Lung (tissue), 12 donors: ENCODE results near the gene TATDN3. TPM values are rescaled to one million over a fixed set of nuclear protein-coding genes. Genes with fewer than 3 reads are reported as not detected.

Experiments used
- ATAC-seq: fragments of 200-7000 bp; cut with Tn5 transposase; one replicate; pipeline ENCODE4 v1.9.1; 2020; ENCODE audit warnings: moderate number of reproducible peaks; ENCODE audit not compliant: insufficient read depth, low FRiP score
- DNase-seq, 3 donors: peaks; one replicate each; pipeline ENCODE4 v3.0.0-alpha.2; 2013 to 2017
- H3K27ac ChIP-seq, 2 donors: one replicate each; pipeline ENCODE4 v1.5.1; 2013; ENCODE audit warnings: mild to moderate bottlenecking in 2 of 2, moderate library complexity in 2 of 2, control low read depth in 1 of 2, inconsistent platforms in 1 of 2, low read depth in 1 of 2, low read length in 1 of 2
- H3K27me3 ChIP-seq, 3 donors: one replicate each; pipeline ENCODE4 v1.5.1; 2013; ENCODE audit warnings: low read length in 2 of 3; ENCODE audit not compliant: control insufficient read depth in 3 of 3, insufficient read depth in 3 of 3
- H3K36me3 ChIP-seq, 4 donors: one replicate each; pipeline ENCODE4 v1.5.1; 2013; ENCODE audit warnings: low read length in 4 of 4, mild to moderate bottlenecking in 1 of 4, moderate library complexity in 1 of 4; ENCODE audit not compliant: control insufficient read depth in 4 of 4, insufficient read depth in 4 of 4
- H3K4me1 ChIP-seq, 5 donors: one replicate each; pipeline ENCODE4 v1.5.1; 2013; ENCODE audit warnings: low read length in 5 of 5, mild to moderate bottlenecking in 2 of 5, moderate library complexity in 1 of 5; ENCODE audit not compliant: control insufficient read depth in 5 of 5, insufficient read depth in 5 of 5
- H3K4me3 ChIP-seq: one replicate; pipeline ENCODE4 v1.5.1; 2013; ENCODE audit warnings: mild to moderate bottlenecking, control low read depth, moderate library complexity
- H3K9ac ChIP-seq, 2 donors: one replicate each; pipeline ENCODE4 v1.5.1; 2013; ENCODE audit warnings: low read length in 2 of 2, control low read depth in 1 of 2; ENCODE audit not compliant: insufficient read depth in 1 of 2
- H3K9me3 ChIP-seq, 4 donors: one replicate each; pipeline ENCODE4 v1.5.1; 2013; ENCODE audit warnings: low read length in 3 of 4, mild to moderate bottlenecking in 1 of 4, moderate library complexity in 1 of 4; ENCODE audit not compliant: control insufficient read depth in 4 of 4, insufficient read depth in 3 of 4
- WGBS, 2 donors: extraction: QIAGEN DNeasy Blood & Tissue Kit; methylation state at CpG; one replicate each; pipeline ENCODE4 v1.1.7; 2013; 5-methylcytosine and 5-hydroxymethylcytosine counted together
- polyA plus RNA-seq, 2 donors: library from polyadenylated mRNA; stranded (reverse); fragments of 200-250 nt; gene quantifications; one replicate each; pipeline ENCODE4 v1.2.1, GENCODE V29; 2013
- total RNA-seq, 2 donors: library from RNA; depleted of rRNA in 1 of 2; stranded (reverse); fragments of >200 nt in 1 of 2; gene quantifications; one replicate each; pipeline ENCODE4 v1.2.1, GENCODE V29; 2014 to 2021
- TF ChIP-seq, protein P1 (sequence below): IDR thresholded peaks from 2 replicates; pipeline ENCODE4 v1.5.1; 2012; ENCODE audit warnings: mild to moderate bottlenecking; ENCODE audit errors: control extremely low read depth, extremely low read depth
- donor health status: control.
- donor health status: control.
- donor health status: Bipolar disorder and iron deficiency.
- donor health status: healthy.
- donor health status: DM: yes; HTN: yes; CAD: no.

TATDN3 gene
- total and polyA plus RNA-seq, 4 donors = 11.2 to 17.8 (median 13.8) TPM

DNA sequence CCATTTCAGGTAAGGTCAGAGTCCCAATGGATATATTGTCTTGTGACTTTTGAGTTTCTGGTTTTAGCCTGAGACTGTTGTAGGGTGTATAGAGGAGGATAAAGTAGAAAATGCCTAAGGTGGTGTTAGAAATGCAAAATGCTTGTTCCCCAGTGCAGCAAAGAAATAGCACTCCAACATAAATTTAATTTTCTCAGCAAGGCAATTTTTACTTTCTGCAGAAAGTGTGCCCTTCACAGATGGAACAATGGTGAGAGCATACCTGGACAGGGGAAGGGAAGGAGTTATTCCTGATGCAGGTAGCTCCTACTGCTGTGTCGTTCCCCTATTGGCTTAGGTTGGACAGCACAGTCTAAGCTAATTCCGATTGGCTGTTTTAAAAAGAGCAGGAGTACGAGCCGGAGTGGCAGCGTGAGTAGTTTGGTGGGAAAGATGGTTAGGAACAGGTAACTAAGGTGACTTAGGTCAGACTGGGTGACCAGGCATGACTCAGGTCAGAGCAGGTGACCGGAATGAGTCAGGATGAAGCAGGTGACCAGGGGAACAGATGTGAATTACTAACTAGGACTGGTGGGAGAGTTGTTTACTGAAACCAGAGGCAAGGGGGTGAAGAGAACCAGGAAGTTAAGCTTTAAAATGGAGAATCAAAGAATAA, 34.2 kb downstream of the TATDN3 start:
- TF ChIP-seq, protein P1, sequence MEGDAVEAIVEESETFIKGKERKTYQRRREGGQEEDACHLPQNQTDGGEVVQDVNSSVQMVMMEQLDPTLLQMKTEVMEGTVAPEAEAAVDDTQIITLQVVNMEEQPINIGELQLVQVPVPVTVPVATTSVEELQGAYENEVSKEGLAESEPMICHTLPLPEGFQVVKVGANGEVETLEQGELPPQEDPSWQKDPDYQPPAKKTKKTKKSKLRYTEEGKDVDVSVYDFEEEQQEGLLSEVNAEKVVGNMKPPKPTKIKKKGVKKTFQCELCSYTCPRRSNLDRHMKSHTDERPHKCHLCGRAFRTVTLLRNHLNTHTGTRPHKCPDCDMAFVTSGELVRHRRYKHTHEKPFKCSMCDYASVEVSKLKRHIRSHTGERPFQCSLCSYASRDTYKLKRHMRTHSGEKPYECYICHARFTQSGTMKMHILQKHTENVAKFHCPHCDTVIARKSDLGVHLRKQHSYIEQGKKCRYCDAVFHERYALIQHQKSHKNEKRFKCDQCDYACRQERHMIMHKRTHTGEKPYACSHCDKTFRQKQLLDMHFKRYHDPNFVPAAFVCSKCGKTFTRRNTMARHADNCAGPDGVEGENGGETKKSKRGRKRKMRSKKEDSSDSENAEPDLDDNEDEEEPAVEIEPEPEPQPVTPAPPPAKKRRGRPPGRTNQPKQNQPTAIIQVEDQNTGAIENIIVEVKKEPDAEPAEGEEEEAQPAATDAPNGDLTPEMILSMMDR = no peak
- H3K4me1 ChIP-seq = peaks cover 0 to 1% (median 0%) of the 10 kb centered on the region in 5 donors
- H3K36me3 ChIP-seq = no peaks in the 10 kb centered on the region
- no peaks in the 10 kb centered on the region for H3K27me3 ChIP-seq
- ATAC-seq = no peak
- H3K9me3 ChIP-seq = peaks cover 0 to 10% (median 4%) of the 10 kb centered on the region in 4 donors
- H3K4me3 ChIP-seq = no peak overlapping the region
- no peak overlapping the region for H3K9ac ChIP-seq
- no peak overlapping the region for H3K27ac ChIP-seq
- 97 to 98% methylated on average over 6 of the region's 6 CpGs for WGBS, 2 donors
- DNase-seq = no peak

DNA sequence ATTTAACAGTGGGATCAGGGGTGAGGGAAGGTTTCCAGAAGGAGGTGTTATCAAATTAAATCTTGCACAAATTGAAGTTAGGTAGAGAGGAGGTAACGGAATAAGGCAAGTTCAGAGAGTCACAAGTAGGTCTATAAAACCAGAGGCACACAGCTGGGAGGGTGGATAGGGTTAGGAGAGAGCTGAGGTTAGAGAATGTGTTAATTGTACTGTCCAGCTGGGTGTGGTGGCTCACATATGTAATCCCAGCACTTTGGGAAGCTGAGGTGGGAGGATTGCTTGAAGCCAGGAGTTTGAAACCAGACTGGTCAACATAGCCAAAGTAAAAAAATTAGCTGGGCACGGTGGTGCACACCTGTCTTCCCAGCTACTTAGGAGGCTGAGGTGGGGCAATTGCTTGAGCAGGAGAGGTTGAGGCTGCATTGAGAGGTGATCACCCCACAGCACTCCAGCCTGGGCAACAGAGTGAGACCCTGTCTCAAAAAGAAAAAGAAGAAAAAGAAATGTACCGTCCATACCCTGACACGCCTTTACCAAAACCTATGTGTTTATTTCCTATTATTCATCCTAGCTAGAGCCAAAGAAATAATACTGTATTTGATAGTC, 35.6 kb downstream of the TATDN3 start:
- ATAC-seq = no peak

DNA sequence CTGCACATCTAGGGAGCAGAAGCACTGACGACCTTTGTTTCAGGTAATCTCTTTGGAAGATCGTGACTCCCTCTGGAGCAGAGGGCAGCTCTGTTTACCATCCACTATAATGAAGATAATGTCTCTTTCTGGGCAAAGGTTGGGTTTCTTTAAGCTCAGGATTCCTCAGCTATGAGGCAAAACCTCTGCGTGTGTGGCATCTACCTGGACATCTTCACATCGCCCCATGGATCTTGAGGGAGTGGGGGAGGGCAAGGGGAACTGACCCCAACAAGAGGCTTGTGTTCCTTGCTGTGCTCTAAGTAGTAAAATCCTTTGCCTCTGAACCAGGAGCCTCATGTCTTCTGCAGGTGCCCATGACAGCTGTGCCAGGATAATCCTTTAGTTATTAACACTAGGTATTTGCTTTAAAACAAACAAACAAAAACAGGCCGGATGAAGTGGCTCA, 36.2 kb downstream of the TATDN3 start:
- TF ChIP-seq, protein P1 = no peak
- no peak overlapping the region for H3K9ac ChIP-seq
- DNase-seq (no peak), ATAC-seq (no peak)
- H3K27me3 ChIP-seq = no peaks in the 10 kb centered on the region
- no peaks in the 10 kb centered on the region for H3K36me3 ChIP-seq
- peaks cover 0 to 1% (median 0%) of the 10 kb centered on the region in 5 donors for H3K4me1 ChIP-seq
- no peak overlapping the region for H3K27ac ChIP-seq
- H3K9me3 ChIP-seq = peaks cover 0 to 10% (median 4%) of the 10 kb centered on the region in 4 donors
- WGBS, 2 donors = 79 to 88% methylated on average over 5 of the region's 5 CpGs
- H3K4me3 ChIP-seq = no peak overlapping the region

More for the DNA sequence above, 35.6 kb downstream of the TATDN3 start:
- Histone ChIP-seq H3K27ac (no peak overlapping the region), H3K27me3 (no peaks in the 10 kb centered on the region), H3K4me3 (no peak overlapping the region), H3K9ac (no peak overlapping the region), H3K9me3 (peaks cover 0 to 10% (median 4%) of the 10 kb centered on the region in 4 donors), H3K4me1 (peaks cover 0 to 1% (median 0%) of the 10 kb centered on the region in 5 donors), H3K36me3 (no peaks in the 10 kb centered on the region)
- no peak for DNase-seq
- TF ChIP-seq, protein P1 = no peak
- WGBS, 2 donors = 96 to 97% methylated on average over 4 of the region's 4 CpGs
